Thyroid gland (tissue), 4 donors: ENCODE measurements around the gene EFNA4.

ENCODE experiments used
- POLR2A ChIP-seq, 2 donors: fragments of 450-650 bp; IDR thresholded peaks; one replicate each; pipeline ENCODE4 v1.6.1; 2017; ENCODE audit warnings: antibody characterized with exemption in 2 of 2, mild to moderate bottlenecking in 2 of 2, moderate library complexity in 1 of 2
- TF ChIP-seq, protein P1 (sequence below), 6 experiments: fragments of 200-600 bp in 3 of 6; fragments of 450-650 bp in 3 of 6; sonication (generic) in 3 of 6; IDR thresholded peaks; one replicate each; pipeline ENCODE4 v1.5.1; 2016 to 2019; ENCODE audit warnings: antibody characterized with exemption in 6 of 6, mild to moderate bottlenecking in 2 of 6, inconsistent platforms in 1 of 6, moderate library complexity in 1 of 6

DNA sequence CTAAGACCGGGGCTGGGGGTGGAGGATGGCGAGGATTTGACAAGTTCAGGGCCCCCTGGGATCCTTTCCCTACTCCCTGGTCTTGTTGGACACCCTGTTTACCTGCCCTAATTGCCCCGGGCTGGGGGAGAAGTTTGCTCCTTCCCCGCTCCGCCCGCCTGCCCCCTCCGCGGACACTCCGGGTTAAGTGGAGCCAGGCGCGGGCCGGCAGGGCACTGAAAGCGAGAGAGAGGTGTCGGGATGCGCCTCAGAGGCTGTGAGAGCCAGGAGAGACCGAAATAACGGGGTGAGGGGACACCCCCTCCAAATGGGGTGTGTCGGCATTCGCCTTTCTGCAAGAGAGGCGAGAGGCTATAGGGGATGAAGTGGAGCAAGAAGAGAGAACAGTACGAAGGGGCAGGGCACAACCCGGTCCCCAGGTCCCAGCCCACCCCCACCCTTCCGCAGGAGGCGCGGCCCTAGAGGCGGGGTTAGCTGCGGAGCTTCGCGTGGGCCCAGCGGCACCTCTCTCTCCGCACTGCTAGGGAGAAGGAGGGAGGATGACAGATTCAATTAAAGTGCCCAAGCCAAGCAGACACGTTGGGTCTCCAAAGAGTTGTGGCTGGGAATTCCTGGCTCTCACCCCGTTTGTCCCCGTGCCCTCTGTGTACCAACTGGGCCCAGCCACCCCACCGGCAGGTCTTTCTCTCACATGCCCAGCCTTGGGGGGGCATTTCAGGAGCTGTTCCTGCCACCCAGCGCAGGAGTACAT lies 18.9 kb downstream of the EFNA4 start:
- TF ChIP-seq, protein P1, sequence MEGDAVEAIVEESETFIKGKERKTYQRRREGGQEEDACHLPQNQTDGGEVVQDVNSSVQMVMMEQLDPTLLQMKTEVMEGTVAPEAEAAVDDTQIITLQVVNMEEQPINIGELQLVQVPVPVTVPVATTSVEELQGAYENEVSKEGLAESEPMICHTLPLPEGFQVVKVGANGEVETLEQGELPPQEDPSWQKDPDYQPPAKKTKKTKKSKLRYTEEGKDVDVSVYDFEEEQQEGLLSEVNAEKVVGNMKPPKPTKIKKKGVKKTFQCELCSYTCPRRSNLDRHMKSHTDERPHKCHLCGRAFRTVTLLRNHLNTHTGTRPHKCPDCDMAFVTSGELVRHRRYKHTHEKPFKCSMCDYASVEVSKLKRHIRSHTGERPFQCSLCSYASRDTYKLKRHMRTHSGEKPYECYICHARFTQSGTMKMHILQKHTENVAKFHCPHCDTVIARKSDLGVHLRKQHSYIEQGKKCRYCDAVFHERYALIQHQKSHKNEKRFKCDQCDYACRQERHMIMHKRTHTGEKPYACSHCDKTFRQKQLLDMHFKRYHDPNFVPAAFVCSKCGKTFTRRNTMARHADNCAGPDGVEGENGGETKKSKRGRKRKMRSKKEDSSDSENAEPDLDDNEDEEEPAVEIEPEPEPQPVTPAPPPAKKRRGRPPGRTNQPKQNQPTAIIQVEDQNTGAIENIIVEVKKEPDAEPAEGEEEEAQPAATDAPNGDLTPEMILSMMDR (IDR thresholded peaks at IDR 0.05), result no peak
- no peak for TF ChIP-seq POLR2A (IDR thresholded peaks at IDR 0.05)
